CD8-positive, alpha-beta memory T cell (primary cell): Measurements from ENCODE around the gene HHLA2. TPM values are rescaled to one million over a fixed set of nuclear protein-coding genes. Genes with fewer than 3 reads are reported as not detected.
A peak's percentile ranks its signal among the peaks of the same experiment; 100 is the strongest.
"Not testable (repeated sequence)": the region's sequence is repeated elsewhere in the genome, so short reads cannot be mapped to it uniquely, and the experiment has no call there.

Experiments used
- CTCF ChIA-PET: fragments of 350-600 bp; sonication (Branson Sonifier 250); formaldehyde crosslinking; loops from one replicate; lab custom pipeline; 2021; ENCODE audit warnings: antibody characterized with exemption; lab: Charles Lee
- POLR2A ChIA-PET: fragments of 350-600 bp; sonication (Branson Sonifier 250); formaldehyde crosslinking; loops from one replicate; lab custom pipeline; 2021; ENCODE audit warnings: antibody characterized with exemption; lab: Charles Lee
- DNase-seq, 5 donors: peaks; one replicate each; pipeline versions ENCODE4 v3.0.0 to v3.0.0-alpha.2; 2020 to 2022; ENCODE audit warnings: mixed read lengths in 1 of 5
- H3K27ac ChIP-seq: one replicate; pipeline ENCODE4 v1.7.0; 2013; ENCODE audit warnings: low read depth, mild to moderate bottlenecking, low read length, moderate library complexity
- H3K27me3 ChIP-seq: 2 replicates; pipeline ENCODE4 v1.7.0; 2013; ENCODE audit warnings: low read length, mild to moderate bottlenecking; ENCODE audit not compliant: insufficient read depth, poor library complexity, severe bottlenecking
- H3K36me3 ChIP-seq: 2 replicates; pipeline ENCODE4 v1.7.0; 2013; ENCODE audit warnings: mild to moderate bottlenecking, low read length, moderate library complexity; ENCODE audit not compliant: insufficient read depth
- H3K4me1 ChIP-seq: 2 replicates; pipeline ENCODE4 v1.7.0; 2013; ENCODE audit warnings: mild to moderate bottlenecking, low read length, moderate library complexity; ENCODE audit not compliant: insufficient read depth
- H3K4me3 ChIP-seq: 2 replicates; pipeline ENCODE4 v1.7.0; 2013; ENCODE audit warnings: mild to moderate bottlenecking, low read length
- H3K9me3 ChIP-seq: 2 replicates; pipeline ENCODE4 v1.7.0; 2013; ENCODE audit warnings: mild to moderate bottlenecking, low read length
- H3K27ac Mint-ChIP-seq, 8 donors: one replicate each; pipeline ENCODE4 v1.8.0; 2020 to 2021; ENCODE audit warnings: mixed read lengths in 8 of 8, mild to moderate bottlenecking in 6 of 8, inconsistent platforms in 3 of 8, moderate library complexity in 3 of 8
- H3K27me3 Mint-ChIP-seq, 2 donors: one replicate each; pipeline ENCODE4 v1.8.0; 2020 to 2021; ENCODE audit warnings: mixed read lengths in 2 of 2, mild to moderate bottlenecking in 1 of 2, moderate library complexity in 1 of 2
- H3K36me3 Mint-ChIP-seq, 3 donors: one replicate each; pipeline ENCODE4 v1.8.0; 2020 to 2021; ENCODE audit warnings: mixed read lengths in 3 of 3, inconsistent platforms in 1 of 3, mild to moderate bottlenecking in 1 of 3
- H3K4me1 Mint-ChIP-seq, 3 donors: one replicate each; pipeline ENCODE4 v1.8.0; 2020 to 2021; ENCODE audit warnings: mixed read lengths in 3 of 3, inconsistent platforms in 1 of 3, mild to moderate bottlenecking in 1 of 3
- H3K4me3 Mint-ChIP-seq, 7 donors: one replicate each; pipeline ENCODE4 v1.8.0; 2020 to 2021; ENCODE audit warnings: mixed read lengths in 7 of 7, mild to moderate bottlenecking in 6 of 7, moderate library complexity in 4 of 7, inconsistent platforms in 2 of 7
- H3K9me3 Mint-ChIP-seq, 5 donors: one replicate each; pipeline ENCODE4 v1.8.0; 2020 to 2022; ENCODE audit warnings: mixed read lengths in 5 of 5, mild to moderate bottlenecking in 3 of 5, moderate library complexity in 2 of 5, inconsistent platforms in 1 of 5
- polyA plus RNA-seq: library from polyadenylated mRNA; unstranded; fragments of 300-500 nt; fragmentation: Illumina TruSeq; gene quantifications from one replicate; pipeline ENCODE4 v1.2.3, GENCODE V29; 2021
- total RNA-seq, 2 experiments: library from RNA; stranded (reverse); gene quantifications; one replicate each; pipeline ENCODE4 v1.2.3, GENCODE V29; 2021

The HHLA2 gene
- total and polyA plus RNA-seq, 3 experiments from 2014 or later, result 0.46 to 1.1 (median 1.0) TPM

DNA sequence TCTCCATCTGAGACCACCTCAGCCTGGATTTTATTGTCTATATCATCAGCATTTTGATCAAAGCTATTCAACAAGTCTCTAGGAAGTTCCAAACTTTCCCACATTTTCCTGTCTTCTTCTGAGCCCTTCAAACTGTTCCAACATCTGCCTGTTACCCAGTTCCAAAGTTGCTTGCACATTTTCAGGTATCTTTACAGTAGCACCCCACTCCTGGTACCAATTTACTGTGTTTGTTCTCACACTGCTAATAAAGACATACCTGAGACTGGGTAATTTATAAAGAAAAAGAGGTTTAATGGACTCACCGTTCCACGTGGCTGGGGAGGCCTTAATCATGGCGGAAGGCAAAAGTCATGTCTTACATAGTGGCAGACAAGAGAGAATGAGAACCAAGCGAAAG is 17.3 kb upstream of the HHLA2 start:
- POLR2A ChIA-PET, H3K27me3 Mint-ChIP-seq, H3K9me3 ChIP-seq, H3K4me1 ChIP-seq, H3K4me3 Mint-ChIP-seq, H3K27ac ChIP-seq, H3K27ac Mint-ChIP-seq, CTCF ChIA-PET, DNase-seq, H3K4me3 ChIP-seq, H3K27me3 ChIP-seq, H3K36me3 ChIP-seq, H3K4me1 Mint-ChIP-seq: not testable (repeated sequence)
- Mint-ChIP-seq H3K9me3 (peaks cover 17 to 30% (median 28%) of the 10 kb centered on the region in 5 donors), H3K36me3 (peaks cover 5 to 32% (median 9%) of the 10 kb centered on the region in 3 donors)

DNA sequence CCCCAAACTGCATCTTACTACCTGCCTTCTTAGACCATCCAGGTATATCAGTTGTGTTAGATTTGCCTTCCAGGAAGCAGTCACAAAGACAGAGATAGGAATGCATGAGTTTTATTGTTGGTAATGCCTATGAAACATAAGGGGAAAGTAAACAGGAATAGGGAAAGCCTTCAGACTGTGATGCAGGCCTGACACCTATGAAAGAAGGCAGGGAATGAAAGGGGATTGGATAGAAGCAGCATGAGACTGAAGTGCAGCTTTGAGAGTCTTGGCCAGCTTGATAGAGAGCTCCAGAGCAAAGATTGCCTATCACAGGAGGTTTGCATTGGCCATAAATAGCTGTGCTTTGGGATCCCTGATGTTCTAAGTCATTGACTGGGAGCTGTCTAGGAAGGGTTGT is 15.9 kb upstream of the HHLA2 start:
- Mint-ChIP-seq H3K9me3 (peaks cover 17 to 28% (median 25%) of the 10 kb centered on the region in 5 donors), H3K4me1 (no peaks in the 10 kb centered on the region), H3K27ac (no peak overlapping the region), H3K27me3 (peaks cover 0 to 1% of the 10 kb centered on the region in 2 donors), H3K36me3 (peaks cover 5 to 32% (median 9%) of the 10 kb centered on the region in 3 donors), H3K4me3 (no peak overlapping the region)
- ChIA-PET POLR2A (no interaction called here), CTCF (no interaction called here)
- H3K4me3 ChIP-seq, result no peak overlapping the region
- DNase-seq, result no peak
- no peaks in the 10 kb centered on the region for H3K4me1 ChIP-seq
- H3K9me3 ChIP-seq, result peaks cover 5% of the 10 kb centered on the region
- H3K27me3 ChIP-seq, result no peaks in the 10 kb centered on the region
- H3K27ac ChIP-seq, result no peak overlapping the region
- no peaks in the 10 kb centered on the region for H3K36me3 ChIP-seq

DNA sequence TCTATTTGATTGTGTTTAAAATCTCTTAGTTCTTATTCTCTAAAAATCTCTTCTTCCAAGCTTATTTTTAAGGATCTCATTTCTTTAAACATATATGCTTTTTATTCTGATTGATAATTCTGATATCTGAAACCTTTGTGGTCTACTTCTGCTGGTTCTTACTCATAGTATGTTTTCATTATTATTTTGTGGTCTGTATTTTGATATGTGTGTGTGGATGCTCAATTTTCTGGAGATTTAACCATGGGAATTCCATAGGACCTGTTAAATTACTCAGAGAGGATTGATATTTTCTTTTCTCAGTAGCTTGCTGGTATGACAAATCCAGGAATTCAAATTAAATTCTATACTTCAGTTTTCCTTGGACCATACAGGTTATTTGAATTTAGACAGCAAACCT is 14.7 kb upstream of the HHLA2 start:
- POLR2A ChIA-PET, result no interaction called here
- Histone ChIP-seq H3K36me3 (no peaks in the 10 kb centered on the region), H3K27me3 (no peaks in the 10 kb centered on the region), H3K4me1 (no peaks in the 10 kb centered on the region), H3K9me3 (peaks cover 5% of the 10 kb centered on the region), H3K27ac (no peak overlapping the region), H3K4me3 (no peak overlapping the region)
- Mint-ChIP-seq H3K27me3 (peaks cover 0 to 1% of the 10 kb centered on the region in 2 donors), H3K4me3 (no peak overlapping the region), H3K27ac (no peak overlapping the region), H3K9me3 (peaks cover 17 to 28% (median 24%) of the 10 kb centered on the region in 5 donors), H3K36me3 (peaks cover 3 to 28% (median 9%) of the 10 kb centered on the region in 3 donors), H3K4me1 (no peaks in the 10 kb centered on the region)
- CTCF ChIA-PET, result no interaction called here
- no peak for DNase-seq

DNA sequence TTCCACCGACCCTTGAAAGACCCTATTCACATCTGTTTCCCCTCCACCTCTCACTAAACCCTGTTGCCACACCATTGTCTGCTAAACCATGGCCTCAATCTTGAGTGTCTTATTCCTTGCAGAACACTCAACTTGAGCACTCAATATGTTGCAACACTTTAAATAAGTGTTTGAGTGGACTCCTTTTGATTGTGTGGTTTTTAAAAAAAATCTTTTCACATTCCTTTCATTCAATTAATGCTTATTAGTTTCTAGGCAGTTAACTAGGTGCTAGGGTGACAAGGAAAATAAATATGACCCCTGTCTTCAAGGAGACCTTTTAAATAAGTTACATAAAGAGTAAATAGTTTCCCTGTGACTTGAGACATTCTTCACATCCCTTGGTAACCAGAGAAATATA is 13.3 kb upstream of the HHLA2 start:
- POLR2A ChIA-PET, result no interaction called here
- Histone ChIP-seq H3K27ac (no peak overlapping the region), H3K36me3 (no peaks in the 10 kb centered on the region), H3K27me3 (no peaks in the 10 kb centered on the region), H3K4me1 (no peaks in the 10 kb centered on the region), H3K4me3 (no peak overlapping the region), H3K9me3 (peaks cover 5% of the 10 kb centered on the region)
- no peak for DNase-seq
- H3K36me3 Mint-ChIP-seq, result peaks cover 2 to 18% (median 8%) of the 10 kb centered on the region in 3 donors
- peak overlapping the region in 2 of 8 donors; percentile 12 to 19 for H3K27ac Mint-ChIP-seq
- no peak overlapping the region for H3K4me3 Mint-ChIP-seq
- H3K27me3 Mint-ChIP-seq, result peaks cover 0 to 1% of the 10 kb centered on the region in 2 donors
- CTCF ChIA-PET, result no interaction called here
- H3K9me3 Mint-ChIP-seq, result peaks cover 12 to 20% (median 19%) of the 10 kb centered on the region in 5 donors
- no peaks in the 10 kb centered on the region for H3K4me1 Mint-ChIP-seq

GRCh38 chr3:108283989-108284388 is 12.4 kb upstream of the HHLA2 start:
- peaks cover 5% of the 10 kb centered on the region for H3K9me3 ChIP-seq
- H3K36me3 ChIP-seq, result no peaks in the 10 kb centered on the region
- peaks cover 2 to 12% (median 6%) of the 10 kb centered on the region in 3 donors for H3K36me3 Mint-ChIP-seq
- no peak overlapping the region for H3K27ac Mint-ChIP-seq
- H3K27ac ChIP-seq, result no peak overlapping the region
- H3K4me3 ChIP-seq, result no peak overlapping the region
- no peak overlapping the region for H3K4me3 Mint-ChIP-seq
- H3K9me3 Mint-ChIP-seq, result peaks cover 8 to 14% (median 13%) of the 10 kb centered on the region in 5 donors
- POLR2A ChIA-PET, result no interaction called here
- no peaks in the 10 kb centered on the region for H3K4me1 ChIP-seq
- DNase-seq, result no peak
- H3K27me3 Mint-ChIP-seq, result peaks cover 0 to 1% of the 10 kb centered on the region in 2 donors
- no peaks in the 10 kb centered on the region for H3K27me3 ChIP-seq
- H3K4me1 Mint-ChIP-seq, result no peaks in the 10 kb centered on the region
- CTCF ChIA-PET, result no interaction called here

DNA sequence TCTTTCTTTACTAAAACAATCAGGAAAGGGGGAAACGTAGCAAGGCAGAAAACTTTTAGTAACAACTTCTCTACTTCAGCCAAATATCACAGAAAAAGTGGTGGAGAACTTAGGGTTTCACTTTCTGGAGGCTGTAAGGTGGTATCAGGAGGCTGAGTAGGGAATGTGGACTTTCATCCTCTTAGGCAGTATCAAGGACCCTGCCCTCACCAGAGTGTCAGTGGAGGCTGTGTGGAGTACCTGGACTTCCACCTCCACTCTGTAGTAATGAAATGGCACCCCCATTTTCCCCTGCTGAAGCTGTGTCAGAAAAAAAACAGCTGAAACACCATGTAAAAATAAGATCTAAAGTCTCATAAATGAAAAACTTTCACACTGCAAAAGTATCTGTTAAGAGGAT is 11.2 kb upstream of the HHLA2 start:
- Mint-ChIP-seq H3K36me3 (peaks cover under 1 to 2% (median 2%) of the 10 kb centered on the region in 3 donors), H3K4me3 (no peak overlapping the region), H3K4me1 (no peaks in the 10 kb centered on the region), H3K27me3 (peaks cover 0 to under 1% of the 10 kb centered on the region in 2 donors), H3K9me3 (peaks cover 0 to 2% (median 2%) of the 10 kb centered on the region in 5 donors), H3K27ac (no peak overlapping the region)
- Histone ChIP-seq H3K36me3 (no peaks in the 10 kb centered on the region), H3K4me1 (no peaks in the 10 kb centered on the region), H3K9me3 (no peaks in the 10 kb centered on the region), H3K4me3 (no peak overlapping the region), H3K27ac (no peak overlapping the region), H3K27me3 (no peaks in the 10 kb centered on the region)
- no peak for DNase-seq
- CTCF ChIA-PET, result no interaction called here
- POLR2A ChIA-PET, result no interaction called here

- Histone ChIP-seq H3K4me3 (no peak overlapping the region), H3K36me3 (no peaks in the 10 kb centered on the region), H3K4me1 (no peaks in the 10 kb centered on the region), H3K27me3 (no peaks in the 10 kb centered on the region), H3K9me3 (no peaks in the 10 kb centered on the region), H3K27ac (no peak overlapping the region)
- Mint-ChIP-seq H3K4me3 (no peak overlapping the region), H3K27me3 (no peaks in the 10 kb centered on the region), H3K4me1 (peaks cover 1 to 5% (median 2%) of the 10 kb centered on the region in 3 donors), H3K9me3 (peaks cover 0 to 2% (median 0%) of the 10 kb centered on the region in 5 donors), H3K27ac (no peak overlapping the region), H3K36me3 (peaks cover 0 to 6% (median 0%) of the 10 kb centered on the region in 3 donors)
- ChIA-PET CTCF (no interaction called here), POLR2A (no interaction called here)
- DNase-seq, result no peak
These were observed 9.2 kb upstream of the HHLA2 start for GRCh38 chr3:108287146-108287545.

GRCh38 chr3:108288193-108288592 is 8.2 kb upstream of the HHLA2 start:
- H3K4me3 Mint-ChIP-seq, H3K27ac ChIP-seq, H3K36me3 ChIP-seq, H3K9me3 ChIP-seq, CTCF ChIA-PET, POLR2A ChIA-PET, H3K36me3 Mint-ChIP-seq, H3K4me1 ChIP-seq, H3K27me3 ChIP-seq, H3K4me3 ChIP-seq, H3K27me3 Mint-ChIP-seq, H3K9me3 Mint-ChIP-seq, H3K27ac Mint-ChIP-seq, DNase-seq: not testable (repeated sequence)
- peaks cover 12 to 16% (median 12%) of the 10 kb centered on the region in 3 donors for H3K4me1 Mint-ChIP-seq
